HepG2 (cell line): ENCODE results near the gene TJAP1. TPM values are rescaled to one million over a fixed set of nuclear protein-coding genes. Genes with fewer than 3 reads are reported as not detected.

ENCODE experiments used
- AGO2 ChIP-seq: fragments of 200-400 bp; formaldehyde crosslinking; optimal IDR thresholded peaks from 2 replicates; pipeline ENCODE3; 2017; ENCODE audit warnings: mild to moderate bottlenecking, low read depth, low read length, moderate library complexity
- ASH2L ChIP-seq: fragments of 300-600, 200-600 bp; sonication (generic); IDR thresholded peaks from 2 replicates; pipeline ENCODE4 v1.7.0; 2017; ENCODE audit warnings: low read depth, mild to moderate bottlenecking, moderate library complexity, mixed read lengths, low read length; ENCODE audit not compliant: insufficient read length
- CCAR2 ChIP-seq: fragments of 200-400 bp; formaldehyde crosslinking; optimal IDR thresholded peaks from 2 replicates; pipeline ENCODE3; 2018; ENCODE audit warnings: low read depth, mild to moderate bottlenecking, low read length, moderate library complexity
- DNMT1 ChIP-seq: sonication (generic); formaldehyde crosslinking; IDR thresholded peaks from 2 replicates; pipeline ENCODE4 v1.5.1; 2020; ENCODE audit warnings: mild to moderate bottlenecking, missing genetic modification reagents
- ETV5 ChIP-seq: IDR thresholded peaks from 2 replicates; pipeline ENCODE4 v1.6.1; 2018; ENCODE audit warnings: missing biosample characterization, missing genetic modification reagents, inconsistent platforms, borderline replicate concordance
- FOXA1 ChIP-seq, 2 experiments: fragments of 450-650 bp in 1 of 2; sonication (generic) in 1 of 2; formaldehyde crosslinking in 1 of 2; IDR thresholded peaks; 2 replicates each; pipeline versions ENCODE4 v1.4.0 to v1.6.1; 2016 to 2020; ENCODE audit warnings: missing genetic modification reagents in 1 of 2
- FOXC1 ChIP-seq: sonication (generic); formaldehyde crosslinking; IDR thresholded peaks from 2 replicates; pipeline ENCODE4 v1.8.0; 2022; ENCODE audit warnings: mild to moderate bottlenecking, missing genetic modification reagents, borderline replicate concordance
- IRX3 ChIP-seq: sonication (generic); formaldehyde crosslinking; IDR thresholded peaks from 2 replicates; pipeline ENCODE4 v1.8.1; 2023; ENCODE audit warnings: mild to moderate bottlenecking, low read depth, missing genetic modification reagents, borderline replicate concordance
- JUNB ChIP-seq: sonication (generic); formaldehyde crosslinking; IDR thresholded peaks from 2 replicates; pipeline ENCODE4 v1.8.0; 2022; ENCODE audit warnings: missing genetic modification reagents, mild to moderate bottlenecking, borderline replicate concordance
- MEF2D ChIP-seq: sonication (generic); formaldehyde crosslinking; IDR thresholded peaks from 2 replicates; pipeline ENCODE4 v1.5.1; 2020; ENCODE audit warnings: mild to moderate bottlenecking, missing genetic modification reagents
- NCOA2 ChIP-seq: sonication (generic); formaldehyde crosslinking; IDR thresholded peaks from 2 replicates; pipeline ENCODE4 v1.8.0; 2022; ENCODE audit warnings: inconsistent platforms
- NR3C1 ChIP-seq: sonication (generic); formaldehyde crosslinking; IDR thresholded peaks from 2 replicates; pipeline ENCODE4 v1.4.0; 2020; ENCODE audit warnings: missing genetic modification reagents
- RAD51 ChIP-seq: fragments of 450-650 bp; IDR thresholded peaks from 2 replicates; pipeline ENCODE4 v1.6.1; 2016; ENCODE audit warnings: borderline replicate concordance
- SIX1 ChIP-seq: sonication (generic); formaldehyde crosslinking; IDR thresholded peaks from 2 replicates; pipeline ENCODE4 v1.4.0; 2020; ENCODE audit warnings: missing genetic modification reagents, borderline replicate concordance
- SRF ChIP-seq: IDR thresholded peaks from 2 replicates; pipeline ENCODE4 v1.6.1; 2011; ENCODE audit warnings: mild to moderate bottlenecking, low read depth, low read length, moderate library complexity
- SUZ12 ChIP-seq: fragments of 150-350 bp; IDR thresholded peaks from 2 replicates; pipeline ENCODE4 v1.6.1; 2014; ENCODE audit warnings: low read depth, low read length
- U2AF2 ChIP-seq: fragments of 200-400 bp; formaldehyde crosslinking; IDR thresholded peaks from 2 replicates; pipeline ENCODE4 v1.6.1; 2017; ENCODE audit warnings: low read depth, mild to moderate bottlenecking, low read length
- XBP1 ChIP-seq: sonication (generic); formaldehyde crosslinking; IDR thresholded peaks from 2 replicates; pipeline ENCODE4 v1.5.0; 2020; ENCODE audit warnings: missing genetic modification reagents
- ZNF12 ChIP-seq: sonication (generic); formaldehyde crosslinking; IDR thresholded peaks from 2 replicates; pipeline ENCODE4 v1.5.0; 2020; ENCODE audit warnings: missing genetic modification reagents
- ZNF256 ChIP-seq: sonication (generic); formaldehyde crosslinking; conservative IDR thresholded peaks from 2 replicates; pipeline ENCODE4 v1.4.0; 2020; ENCODE audit warnings: missing genetic modification reagents
- ZNF615 ChIP-seq: sonication (generic); formaldehyde crosslinking; IDR thresholded peaks from 2 replicates; pipeline ENCODE4 v1.5.0; 2020; ENCODE audit warnings: mild to moderate bottlenecking, missing genetic modification reagents, borderline replicate concordance
- ZNF891 ChIP-seq: sonication (generic); formaldehyde crosslinking; IDR thresholded peaks from 2 replicates; pipeline ENCODE4 v1.5.0; 2020; ENCODE audit warnings: mild to moderate bottlenecking, missing genetic modification reagents
- polyA plus RNA-seq, 8 experiments: library from polyadenylated mRNA; depleted of rRNA in 3 of 8; stranded (reverse) in 7 of 8; unstranded in 1 of 8; fragments of >200 nt; fragmentation: Illumina TruSeq in 4 of 8; extraction: Trizol in 4 of 8; gene quantifications; 2 replicates each; pipeline versions ENCODE4 v1.2.1 to v1.2.3, GENCODE V29; 2011 to 2016; ENCODE audit warnings: low read depth in 4 of 8, missing spikeins in 1 of 8, mixed read lengths in 1 of 8; ENCODE audit not compliant: insufficient read depth in 1 of 8
- total RNA-seq, 5 experiments: library from RNA; depleted of rRNA; stranded (reverse); fragments of >200 nt; fragmentation: Illumina TruSeq; extraction: Trizol; gene quantifications; 2 replicates each; pipeline ENCODE4 v1.2.3, GENCODE V29; 2016; ENCODE audit warnings: low read depth in 1 of 5
- TF ChIP-seq, protein P1 (sequence below): sonication (generic); formaldehyde crosslinking; conservative IDR thresholded peaks from 2 replicates; pipeline ENCODE4 v1.4.0; 2020; ENCODE audit warnings: missing genetic modification reagents
- TF ChIP-seq, protein P2 (sequence below): sonication (generic); formaldehyde crosslinking; IDR thresholded peaks from 2 replicates; pipeline ENCODE4 v1.5.1; 2020; ENCODE audit warnings: missing genetic modification reagents, mild to moderate bottlenecking, borderline replicate concordance
- TF ChIP-seq, protein P3 (sequence below): sonication (generic); formaldehyde crosslinking; IDR thresholded peaks from 2 replicates; pipeline ENCODE4 v1.4.0; 2020; ENCODE audit warnings: missing genetic modification reagents

Gene TJAP1
- total and polyA plus RNA-seq, 2 of the 13 experiments (the other 11 are each of a cell fraction or from before 2014, with no cell fraction given): 15.7 to 41.6 TPM

- TF ChIP-seq FOXC1 (CRISPR knock-in tag) (peak; percentile 63; the same call in 1 of the 2 replicates), NCOA2 (CRISPR knock-in tag) (peak; percentile 36; the same call in 1 of the 2 replicates), MEF2D (CRISPR knock-in tag) (peak; percentile 45; the same call in 1 of the 2 replicates), ETV5 (CRISPR knock-in tag) (no peak; the same call in 1 of the 2 replicates), ASH2L (no peak), RAD51 (no peak), AGO2 (peak; percentile 38), FOXA1 (IDR thresholded peaks at IDR 0.05) (no peak), FOXA1 (CRISPR knock-in tag; IDR thresholded peaks at IDR 0.05) (no peak), ZNF12 (CRISPR knock-in tag) (no peak), NR3C1 (CRISPR knock-in tag) (no peak), IRX3 (CRISPR knock-in tag) (no peak), CCAR2 (no peak), JUNB (no peak), XBP1 (CRISPR knock-in tag) (no peak), ZNF891 (CRISPR knock-in tag) (no peak), SUZ12 (no peak), ZNF256 (no peak), SRF (no peak), SIX1 (0 out of 2 replicates have a peak, but pooled peaks have one; percentile 20), U2AF2 (no peak), DNMT1 (CRISPR knock-in tag) (no peak), ZNF615 (no peak)
- TF ChIP-seq, protein P1, sequence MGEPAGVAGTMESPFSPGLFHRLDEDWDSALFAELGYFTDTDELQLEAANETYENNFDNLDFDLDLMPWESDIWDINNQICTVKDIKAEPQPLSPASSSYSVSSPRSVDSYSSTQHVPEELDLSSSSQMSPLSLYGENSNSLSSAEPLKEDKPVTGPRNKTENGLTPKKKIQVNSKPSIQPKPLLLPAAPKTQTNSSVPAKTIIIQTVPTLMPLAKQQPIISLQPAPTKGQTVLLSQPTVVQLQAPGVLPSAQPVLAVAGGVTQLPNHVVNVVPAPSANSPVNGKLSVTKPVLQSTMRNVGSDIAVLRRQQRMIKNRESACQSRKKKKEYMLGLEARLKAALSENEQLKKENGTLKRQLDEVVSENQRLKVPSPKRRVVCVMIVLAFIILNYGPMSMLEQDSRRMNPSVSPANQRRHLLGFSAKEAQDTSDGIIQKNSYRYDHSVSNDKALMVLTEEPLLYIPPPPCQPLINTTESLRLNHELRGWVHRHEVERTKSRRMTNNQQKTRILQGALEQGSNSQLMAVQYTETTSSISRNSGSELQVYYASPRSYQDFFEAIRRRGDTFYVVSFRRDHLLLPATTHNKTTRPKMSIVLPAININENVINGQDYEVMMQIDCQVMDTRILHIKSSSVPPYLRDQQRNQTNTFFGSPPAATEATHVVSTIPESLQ (CRISPR knock-in tag): no peak
- TF ChIP-seq, protein P2, sequence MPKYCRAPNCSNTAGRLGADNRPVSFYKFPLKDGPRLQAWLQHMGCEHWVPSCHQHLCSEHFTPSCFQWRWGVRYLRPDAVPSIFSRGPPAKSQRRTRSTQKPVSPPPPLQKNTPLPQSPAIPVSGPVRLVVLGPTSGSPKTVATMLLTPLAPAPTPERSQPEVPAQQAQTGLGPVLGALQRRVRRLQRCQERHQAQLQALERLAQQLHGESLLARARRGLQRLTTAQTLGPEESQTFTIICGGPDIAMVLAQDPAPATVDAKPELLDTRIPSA: 0 out of 2 replicates have a peak, but pooled peaks have one; percentile 30
- TF ChIP-seq, protein P3, sequence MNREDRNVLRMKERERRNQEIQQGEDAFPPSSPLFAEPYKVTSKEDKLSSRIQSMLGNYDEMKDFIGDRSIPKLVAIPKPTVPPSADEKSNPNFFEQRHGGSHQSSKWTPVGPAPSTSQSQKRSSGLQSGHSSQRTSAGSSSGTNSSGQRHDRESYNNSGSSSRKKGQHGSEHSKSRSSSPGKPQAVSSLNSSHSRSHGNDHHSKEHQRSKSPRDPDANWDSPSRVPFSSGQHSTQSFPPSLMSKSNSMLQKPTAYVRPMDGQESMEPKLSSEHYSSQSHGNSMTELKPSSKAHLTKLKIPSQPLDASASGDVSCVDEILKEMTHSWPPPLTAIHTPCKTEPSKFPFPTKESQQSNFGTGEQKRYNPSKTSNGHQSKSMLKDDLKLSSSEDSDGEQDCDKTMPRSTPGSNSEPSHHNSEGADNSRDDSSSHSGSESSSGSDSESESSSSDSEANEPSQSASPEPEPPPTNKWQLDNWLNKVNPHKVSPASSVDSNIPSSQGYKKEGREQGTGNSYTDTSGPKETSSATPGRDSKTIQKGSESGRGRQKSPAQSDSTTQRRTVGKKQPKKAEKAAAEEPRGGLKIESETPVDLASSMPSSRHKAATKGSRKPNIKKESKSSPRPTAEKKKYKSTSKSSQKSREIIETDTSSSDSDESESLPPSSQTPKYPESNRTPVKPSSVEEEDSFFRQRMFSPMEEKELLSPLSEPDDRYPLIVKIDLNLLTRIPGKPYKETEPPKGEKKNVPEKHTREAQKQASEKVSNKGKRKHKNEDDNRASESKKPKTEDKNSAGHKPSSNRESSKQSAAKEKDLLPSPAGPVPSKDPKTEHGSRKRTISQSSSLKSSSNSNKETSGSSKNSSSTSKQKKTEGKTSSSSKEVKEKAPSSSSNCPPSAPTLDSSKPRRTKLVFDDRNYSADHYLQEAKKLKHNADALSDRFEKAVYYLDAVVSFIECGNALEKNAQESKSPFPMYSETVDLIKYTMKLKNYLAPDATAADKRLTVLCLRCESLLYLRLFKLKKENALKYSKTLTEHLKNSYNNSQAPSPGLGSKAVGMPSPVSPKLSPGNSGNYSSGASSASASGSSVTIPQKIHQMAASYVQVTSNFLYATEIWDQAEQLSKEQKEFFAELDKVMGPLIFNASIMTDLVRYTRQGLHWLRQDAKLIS (CRISPR knock-in tag): no peak
These were observed 19.2 kb downstream of the TJAP1 start (continued) for GRCh38 chr6:43496370-43497128.
